ENCODE measurements around the gene FHOD1.

DNA sequence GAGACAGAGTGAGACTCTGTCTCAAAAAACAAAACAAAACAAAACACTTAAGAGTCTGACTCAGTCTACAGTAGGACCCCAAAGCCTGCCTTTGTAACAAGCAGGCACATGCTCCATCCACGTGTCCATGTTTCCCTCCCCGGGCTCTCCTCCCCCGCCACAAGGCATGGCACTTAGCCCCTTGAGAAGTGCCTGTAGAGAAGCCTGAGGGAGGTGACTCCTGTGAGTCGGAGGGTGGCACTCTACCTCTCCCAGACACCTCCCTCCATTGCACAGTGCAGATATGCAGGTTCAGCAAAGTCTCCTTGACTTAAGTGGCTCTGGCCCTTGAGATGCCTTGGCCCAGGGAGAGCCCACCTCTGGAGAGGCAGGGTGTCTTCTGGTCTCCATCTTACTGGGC lies 6.8 kb downstream of the FHOD1 start:
- TF ChIP-seq, protein P1, sequence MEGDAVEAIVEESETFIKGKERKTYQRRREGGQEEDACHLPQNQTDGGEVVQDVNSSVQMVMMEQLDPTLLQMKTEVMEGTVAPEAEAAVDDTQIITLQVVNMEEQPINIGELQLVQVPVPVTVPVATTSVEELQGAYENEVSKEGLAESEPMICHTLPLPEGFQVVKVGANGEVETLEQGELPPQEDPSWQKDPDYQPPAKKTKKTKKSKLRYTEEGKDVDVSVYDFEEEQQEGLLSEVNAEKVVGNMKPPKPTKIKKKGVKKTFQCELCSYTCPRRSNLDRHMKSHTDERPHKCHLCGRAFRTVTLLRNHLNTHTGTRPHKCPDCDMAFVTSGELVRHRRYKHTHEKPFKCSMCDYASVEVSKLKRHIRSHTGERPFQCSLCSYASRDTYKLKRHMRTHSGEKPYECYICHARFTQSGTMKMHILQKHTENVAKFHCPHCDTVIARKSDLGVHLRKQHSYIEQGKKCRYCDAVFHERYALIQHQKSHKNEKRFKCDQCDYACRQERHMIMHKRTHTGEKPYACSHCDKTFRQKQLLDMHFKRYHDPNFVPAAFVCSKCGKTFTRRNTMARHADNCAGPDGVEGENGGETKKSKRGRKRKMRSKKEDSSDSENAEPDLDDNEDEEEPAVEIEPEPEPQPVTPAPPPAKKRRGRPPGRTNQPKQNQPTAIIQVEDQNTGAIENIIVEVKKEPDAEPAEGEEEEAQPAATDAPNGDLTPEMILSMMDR (IDR thresholded peaks at IDR 0.05 in 8 of 11, conservative IDR thresholded peaks at IDR 0.05 in 3 of 11): no peak
- TF ChIP-seq POLR2A (IDR thresholded peaks at IDR 0.05) (no peak), POLR2AphosphoS5 (IDR thresholded peaks at IDR 0.05) (peak in 1 of 3 donors; percentile 4)

Measured in spleen (tissue), 7 donors.